Measurements from ENCODE around the gene UBAP1.
"Not testable (repeated sequence)": the region's sequence is repeated elsewhere in the genome, so short reads cannot be mapped to it uniquely, and the experiment has no call there.

The UBAP1 gene

GRCh38 chr9:34179213-34180136 lies 632 bp downstream of the UBAP1 start:
- peak in 1 of 2 experiments; percentile 16 for DNase-seq (ENCODE audit: low read depth in 2 of 2)

GRCh38 chr9:34185778-34186551 lies 7.1 kb downstream of the UBAP1 start:
- DNase-seq (ENCODE audit: low read depth in 2 of 2) = no peak

- no peak for DNase-seq (ENCODE audit: low read depth in 2 of 2)
These were observed 9.0 kb downstream of the UBAP1 start for GRCh38 chr9:34187891-34188240.

GRCh38 chr9:34190996-34191892 lies 12.4 kb downstream of the UBAP1 start:
- DNase-seq (ENCODE audit: low read depth in 2 of 2) = no peak

GRCh38 chr9:34195143-34195542 lies 16.3 kb downstream of the UBAP1 start:
- DNase-seq (ENCODE audit: low read depth in 2 of 2) = no peak

GRCh38 chr9:34197286-34197685 lies 18.4 kb downstream of the UBAP1 start:
- not testable (repeated sequence) for DNase-seq (ENCODE audit: low read depth in 2 of 2)

- DNase-seq (ENCODE audit: low read depth in 2 of 2) = no peak
These were observed 19.2 kb downstream of the UBAP1 start for GRCh38 chr9:34197756-34198711.

- DNase-seq (ENCODE audit: low read depth in 2 of 2) = no peak
These were observed 21.2 kb downstream of the UBAP1 start for GRCh38 chr9:34200092-34200491.

- no peak for DNase-seq (ENCODE audit: low read depth in 2 of 2)
These were observed 24.6 kb downstream of the UBAP1 start for GRCh38 chr9:34203275-34203991.

GRCh38 chr9:34203992-34204635 lies 25.3 kb downstream of the UBAP1 start:
- no peak for DNase-seq (ENCODE audit: low read depth in 2 of 2)

GRCh38 chr9:34205102-34205501 lies 26.3 kb downstream of the UBAP1 start:
- DNase-seq (ENCODE audit: low read depth in 2 of 2) = no peak

- DNase-seq (ENCODE audit: low read depth in 2 of 2) = no peak
These were observed 27.7 kb downstream of the UBAP1 start for GRCh38 chr9:34206561-34206960.

- DNase-seq (ENCODE audit: low read depth in 2 of 2) = no peak
These were observed 32.6 kb downstream of the UBAP1 start for GRCh38 chr9:34211395-34211794.

GRCh38 chr9:34214354-34215000 lies 35.6 kb downstream of the UBAP1 start:
- not testable (repeated sequence) for DNase-seq (ENCODE audit: low read depth in 2 of 2)

- no peak for DNase-seq (ENCODE audit: low read depth in 2 of 2)
These were observed 37.5 kb downstream of the UBAP1 start for GRCh38 chr9:34216325-34216724.

- DNase-seq (ENCODE audit: low read depth in 2 of 2) = not testable (repeated sequence)
These were observed 38.2 kb downstream of the UBAP1 start for GRCh38 chr9:34217015-34217414.

- DNase-seq (ENCODE audit: low read depth in 2 of 2) = no peak
These were observed 39.6 kb downstream of the UBAP1 start for GRCh38 chr9:34218446-34218845.

- no peak for DNase-seq (ENCODE audit: low read depth in 2 of 2)
These were observed 40.6 kb downstream of the UBAP1 start for GRCh38 chr9:34219421-34219820.

- no peak for DNase-seq (ENCODE audit: low read depth in 2 of 2)
These were observed 41.4 kb downstream of the UBAP1 start for GRCh38 chr9:34220218-34220617.

All from stimulated activated CD4-positive, alpha-beta T cell treated with anti-CD3 and anti-CD28 coated beads, Interleukin-12 subunit alpha, Interleukin-12 subunit beta, amount 100 ng/mL, for 24 hours (primary cell).